HEK293T (cell line): ENCODE data around the gene MSMB.
"Not testable (repeated sequence)": the region's sequence is repeated elsewhere in the genome, so short reads cannot be mapped to it uniquely, and the experiment has no call there.

Experiments used
- BHLHE40 ChIP-seq: fragments of 450-650 bp; IDR thresholded peaks from 2 replicates; pipeline ENCODE4 v1.6.1; 2016; ENCODE audit warnings: mild to moderate bottlenecking, moderate library complexity, borderline replicate concordance
- CTBP1 ChIP-seq: fragments of 450-650 bp; IDR thresholded peaks from 2 replicates; pipeline ENCODE4 v1.6.1; 2016; ENCODE audit warnings: borderline replicate concordance
- ELF4 ChIP-seq: fragments of 450-650 bp; IDR thresholded peaks from 2 replicates; pipeline ENCODE4 v1.6.1; 2017; ENCODE audit warnings: antibody characterized with exemption
- HDGF ChIP-seq: fragments of 450-650 bp; IDR thresholded peaks from 2 replicates; pipeline ENCODE4 v1.6.1; 2017; ENCODE audit warnings: antibody characterized with exemption, borderline replicate concordance
- PKNOX1 ChIP-seq: fragments of 450-650 bp; IDR thresholded peaks from 2 replicates; pipeline ENCODE4 v1.6.1; 2016
- SP1 ChIP-seq: fragments of 450-650 bp; IDR thresholded peaks from 2 replicates; pipeline ENCODE4 v1.6.1; 2017
- SUZ12 ChIP-seq: fragments of 450-650 bp; IDR thresholded peaks from 2 replicates; pipeline ENCODE4 v1.6.1; 2016; ENCODE audit warnings: mild to moderate bottlenecking

- TF ChIP-seq SP1, SUZ12, PKNOX1, ELF4, HDGF, CTBP1, BHLHE40: not testable (repeated sequence)
These were observed 47.5 kb upstream of the MSMB start for GRCh38 chr10:46093316-46094196.
